Endothelial cell of umbilical vein (primary cell): ENCODE results near the gene TLCD2.

Experiments
- CTCF ChIP-seq, 2 donors: IDR thresholded peaks; 1 replicate in 1 of 2; 2 replicates in 1 of 2; pipeline ENCODE4 v1.5.1; 2011; ENCODE audit warnings: low read length in 2 of 2, mild to moderate bottlenecking in 2 of 2, moderate library complexity in 2 of 2, control low read depth in 1 of 2, inconsistent platforms in 1 of 2, low read depth in 1 of 2; ENCODE audit not compliant: insufficient read depth in 1 of 2; ENCODE audit errors: extremely low read depth in 1 of 2
- EZH2 ChIP-seq: IDR thresholded peaks from 2 replicates; pipeline ENCODE4 v1.6.1; 2012; ENCODE audit warnings: borderline replicate concordance, low read depth, mild to moderate bottlenecking, moderate library complexity, low read length, inconsistent platforms; ENCODE audit not compliant: severe bottlenecking
- MAX ChIP-seq: IDR thresholded peaks from 2 replicates; pipeline ENCODE4 v1.6.1; 2011; ENCODE audit not compliant: insufficient read depth, insufficient read length
- POLR2A ChIP-seq: IDR thresholded peaks from 2 replicates; pipeline ENCODE4 v1.6.1; 2012; ENCODE audit warnings: low read depth, mild to moderate bottlenecking, control low read depth, low read length
- POLR2AphosphoS5 ChIP-seq: IDR thresholded peaks from 2 replicates; pipeline ENCODE4 v1.6.1; 2012; ENCODE audit warnings: low read depth, mild to moderate bottlenecking, control low read depth, low read length, moderate library complexity; ENCODE audit not compliant: insufficient read depth

GRCh38 chr17:1759529-1759928, 49.4 kb upstream of the TLCD2 start:
- TF ChIP-seq CTCF (IDR thresholded peaks at IDR 0.05; ENCODE audit: extremely low read depth in 1 of 2, insufficient read depth in 1 of 2, low read depth in 1 of 2, low read length in 2 of 2) = no peak
- no peak for TF ChIP-seq POLR2AphosphoS5
- no peak for TF ChIP-seq EZH2
- TF ChIP-seq POLR2A = no peak
- TF ChIP-seq MAX = no peak
